HL-60 (cell line): Measurements from ENCODE around the gene SLC31A2.

Source experiments
- CTCF ChIP-seq: IDR thresholded peaks from one replicate; pipeline ENCODE4 v1.5.1; 2011; ENCODE audit warnings: low read length, control low read depth, inconsistent platforms; ENCODE audit not compliant: insufficient read depth
- SPI1 ChIP-seq: IDR thresholded peaks from 2 replicates; pipeline ENCODE4 v1.6.1; 2012; ENCODE audit warnings: low read depth, mild to moderate bottlenecking, borderline replicate concordance

GRCh38 chr9:113153599-113153998 is 2.8 kb downstream of the SLC31A2 start:
- TF ChIP-seq CTCF (no peak), SPI1 (no peak)
